K562 (cell line): ENCODE results near the gene C16orf95. TPM values are rescaled to one million over a fixed set of nuclear protein-coding genes. Genes with fewer than 3 reads are reported as not detected.
A peak's percentile ranks its signal among the peaks of the same experiment; 100 is the strongest.

Source experiments
- CBFA2T2 ChIP-seq: fragments of 450-650 bp; conservative IDR thresholded peaks from 2 replicates; pipeline ENCODE4 v1.6.1; 2017; ENCODE audit warnings: mild to moderate bottlenecking
- CBX2 ChIP-seq: fragments of 200-600 bp; sonication (generic); IDR thresholded peaks from one replicate; pipeline ENCODE4 v1.6.1; 2012; ENCODE audit warnings: mild to moderate bottlenecking, low read length, inconsistent platforms; ENCODE audit not compliant: insufficient read depth, poor library complexity, severe bottlenecking
- CHAMP1 ChIP-seq: fragments of 450-650 bp; IDR thresholded peaks from 2 replicates; pipeline ENCODE4 v1.6.1; 2016; ENCODE audit warnings: mild to moderate bottlenecking
- ELF4 ChIP-seq: fragments of 450-650 bp; formaldehyde crosslinking; IDR thresholded peaks from 2 replicates; pipeline ENCODE4 v1.4.0; 2022; ENCODE audit warnings: missing genetic modification characterization
- ETV1 ChIP-seq: fragments of 450-650 bp; conservative IDR thresholded peaks from 2 replicates; pipeline ENCODE4 v1.6.1; 2016; ENCODE audit warnings: missing genetic modification characterization, control low read depth, low read depth, missing compliant biosample characterization
- MCM2 ChIP-seq: fragments of 450-650 bp; IDR thresholded peaks from 2 replicates; pipeline ENCODE4 v1.6.1; 2017; ENCODE audit warnings: low read depth, mild to moderate bottlenecking
- MYNN ChIP-seq, 2 experiments: sonication (generic); formaldehyde crosslinking in 1 of 2; IDR thresholded peaks; 2 replicates each; pipeline versions ENCODE4 v1.5.0 to v1.6.1; 2016 to 2020; ENCODE audit warnings: antibody characterized with exemption in 1 of 2, missing genetic modification reagents in 1 of 2
- NFRKB ChIP-seq: fragments of 450-650 bp; IDR thresholded peaks from 2 replicates; pipeline ENCODE4 v1.6.1; 2016; ENCODE audit warnings: low read depth
- PHF21A ChIP-seq: fragments of 450-650 bp; IDR thresholded peaks from 2 replicates; pipeline ENCODE4 v1.6.1; 2017; ENCODE audit warnings: low read depth, borderline replicate concordance
- RFX5 ChIP-seq: IDR thresholded peaks from 2 replicates; pipeline ENCODE4 v1.6.1; 2011; ENCODE audit warnings: low read depth, mild to moderate bottlenecking, improper control_type of control experiment, low read length
- SMARCB1 ChIP-seq: IDR thresholded peaks from 2 replicates; pipeline ENCODE4 v1.6.1; 2011; ENCODE audit warnings: improper control_type of control experiment, low read depth; ENCODE audit not compliant: insufficient read length
- SRSF9 ChIP-seq: fragments of 200-400 bp; formaldehyde crosslinking; IDR thresholded peaks from 2 replicates; pipeline ENCODE4 v1.6.1; 2017; ENCODE audit warnings: low read depth, low read length, borderline replicate concordance
- STAT6 ChIP-seq: sonication (generic); formaldehyde crosslinking; IDR thresholded peaks from 2 replicates; pipeline ENCODE4 v1.8.1; 2023; ENCODE audit warnings: mild to moderate bottlenecking, missing genetic modification reagents
- TAF15 ChIP-seq: fragments of 200-400 bp; formaldehyde crosslinking; IDR thresholded peaks from 2 replicates; pipeline ENCODE4 v1.6.1; 2017; ENCODE audit warnings: mild to moderate bottlenecking, low read depth, low read length, moderate library complexity
- ZBTB1 ChIP-seq: sonication (generic); formaldehyde crosslinking; IDR thresholded peaks from 2 replicates; pipeline ENCODE4 v1.8.1; 2023; ENCODE audit warnings: missing genetic modification reagents, low read depth, mild to moderate bottlenecking, borderline replicate concordance
- ZFP1 ChIP-seq: fragments of 450-650 bp; formaldehyde crosslinking; IDR thresholded peaks from 2 replicates; pipeline ENCODE4 v1.4.0; 2020; ENCODE audit warnings: mild to moderate bottlenecking, mixed read lengths
- ZNF699 ChIP-seq: fragments of 250-450 bp; sonication (Bioruptor Pico); IDR thresholded peaks from 2 replicates; pipeline ENCODE4 v1.8.0; 2021; ENCODE audit warnings: mild to moderate bottlenecking, moderate library complexity; ENCODE audit not compliant: insufficient replicate concordance
- polyA plus RNA-seq, 8 experiments: library from polyadenylated mRNA; depleted of rRNA in 4 of 8; stranded (reverse) in 5 of 8; unstranded in 3 of 8; fragments of >200 nt; fragmentation: Nextera tagmentation in 2 of 8; fragmentation: Illumina TruSeq in 1 of 8; extraction: Ambion mirVana in 2 of 8; extraction: Trizol in 1 of 8; gene quantifications; 2 replicates each; pipeline versions ENCODE4 v1.2.1 to v1.2.3, GENCODE V29; 2011 to 2014; ENCODE audit warnings: inconsistent platforms in 1 of 8, missing spikeins in 1 of 8
- total RNA-seq, 7 experiments: library from RNA; depleted of rRNA in 6 of 7; stranded (reverse); fragments of >200 nt in 6 of 7; fragmentation: Illumina TruSeq in 2 of 7; extraction: Trizol in 2 of 7; gene quantifications; 2 replicates each; pipeline versions ENCODE4 v1.2.1 to v1.2.3, GENCODE V29; 2011 to 2021; ENCODE audit warnings: low replicate concordance in 1 of 7
- TF ChIP-seq, protein P1 (sequence below): fragments of 250-450 bp; sonication (Bioruptor Pico); IDR thresholded peaks from 2 replicates; pipeline ENCODE4 v1.4.0; 2020
- TF ChIP-seq, protein P2 (sequence below): fragments of 450-650 bp; formaldehyde crosslinking; IDR thresholded peaks from 2 replicates; pipeline ENCODE4 v1.4.0; 2022; ENCODE audit warnings: missing genetic modification characterization

The C16orf95 gene
- total and polyA plus RNA-seq, 9 of the 15 experiments (the other 6 are each of a cell fraction or from before 2014, with no cell fraction given), result 6.5 to 20.5 (median 9.4) TPM

GRCh38 chr16:87305505-87306391 is 11.4 kb downstream of the C16orf95 start (continued):
- TF ChIP-seq ZFP1 (no peak), SMARCB1 (no peak), MYNN (IDR thresholded peaks at IDR 0.05) (peak; percentile 46; the same call in 1 of the 2 replicates), MYNN (CRISPR knock-in tag; IDR thresholded peaks at IDR 0.05) (no peak), ZBTB1 (no peak), STAT6 (CRISPR knock-in tag) (no peak), SRSF9 (no peak), TAF15 (no peak), RFX5 (no peak), CBX2 (no peak), ZNF699 (CRISPR knock-in tag) (no peak), PHF21A (0 out of 2 replicates have a peak, but pooled peaks have one; percentile 19), CHAMP1 (no peak), CBFA2T2 (no peak), ETV1 (tag) (no peak), NFRKB (peak; percentile 71; the same call in 1 of the 2 replicates), ELF4 (CRISPR knock-in tag) (0 out of 2 replicates have a peak, but pooled peaks have one; percentile 52), MCM2 (no peak)
- TF ChIP-seq, protein P1, sequence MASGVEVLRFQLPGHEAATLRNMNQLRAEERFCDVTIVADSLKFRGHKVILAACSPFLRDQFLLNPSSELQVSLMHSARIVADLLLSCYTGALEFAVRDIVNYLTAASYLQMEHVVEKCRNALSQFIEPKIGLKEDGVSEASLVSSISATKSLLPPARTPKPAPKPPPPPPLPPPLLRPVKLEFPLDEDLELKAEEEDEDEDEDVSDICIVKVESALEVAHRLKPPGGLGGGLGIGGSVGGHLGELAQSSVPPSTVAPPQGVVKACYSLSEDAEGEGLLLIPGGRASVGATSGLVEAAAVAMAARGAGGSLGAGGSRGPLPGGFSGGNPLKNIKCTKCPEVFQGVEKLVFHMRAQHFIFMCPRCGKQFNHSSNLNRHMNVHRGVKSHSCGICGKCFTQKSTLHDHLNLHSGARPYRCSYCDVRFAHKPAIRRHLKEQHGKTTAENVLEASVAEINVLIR (CRISPR knock-in tag), result no peak
- TF ChIP-seq, protein P2, sequence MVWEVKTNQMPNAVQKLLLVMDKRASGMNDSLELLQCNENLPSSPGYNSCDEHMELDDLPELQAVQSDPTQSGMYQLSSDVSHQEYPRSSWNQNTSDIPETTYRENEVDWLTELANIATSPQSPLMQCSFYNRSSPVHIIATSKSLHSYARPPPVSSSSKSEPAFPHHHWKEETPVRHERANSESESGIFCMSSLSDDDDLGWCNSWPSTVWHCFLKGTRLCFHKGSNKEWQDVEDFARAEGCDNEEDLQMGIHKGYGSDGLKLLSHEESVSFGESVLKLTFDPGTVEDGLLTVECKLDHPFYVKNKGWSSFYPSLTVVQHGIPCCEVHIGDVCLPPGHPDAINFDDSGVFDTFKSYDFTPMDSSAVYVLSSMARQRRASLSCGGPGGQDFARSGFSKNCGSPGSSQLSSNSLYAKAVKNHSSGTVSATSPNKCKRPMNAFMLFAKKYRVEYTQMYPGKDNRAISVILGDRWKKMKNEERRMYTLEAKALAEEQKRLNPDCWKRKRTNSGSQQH (CRISPR knock-in tag), result no peak
